ENCODE data around the gene CEP78. TPM values are rescaled to one million over a fixed set of nuclear protein-coding genes. Genes with fewer than 3 reads are reported as not detected.

The CEP78 gene
- total and polyA plus RNA-seq, 3 experiments from 2014 or later, result 29.4 to 44.1 (median 37.9) TPM

DNA sequence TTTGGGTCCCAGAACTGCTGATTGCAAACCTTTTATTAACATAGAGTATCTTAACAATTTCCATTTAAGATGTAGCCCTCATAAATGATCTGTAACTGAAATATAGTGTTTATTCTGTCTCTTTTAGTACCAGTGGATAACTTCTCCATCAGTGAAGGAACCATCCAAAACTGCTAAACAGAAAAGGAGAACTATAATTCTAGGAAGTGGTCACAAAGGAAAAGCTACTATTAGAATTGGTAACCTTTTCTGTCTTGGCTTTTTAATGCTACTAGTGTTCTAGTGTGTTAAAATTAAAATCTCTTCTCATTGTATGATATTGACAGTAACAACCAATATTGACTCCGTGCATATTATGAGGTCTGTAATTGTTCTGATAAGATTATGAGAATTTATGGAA, 12.8 kb downstream of the CEP78 start:
- H3K9me3 Mint-ChIP-seq, result no peaks in the 10 kb centered on the region
- H3K4me3 ChIP-seq (ENCODE audit: low read length), result no peak overlapping the region
- peaks cover 15 to 40% (median 21%) of the 10 kb centered on the region in 3 donors for H3K4me1 Mint-ChIP-seq
- ChIA-PET CTCF (no interaction called here), POLR2A (no interaction called here)
- H3K9me3 ChIP-seq (ENCODE audit: low read length), result no peaks in the 10 kb centered on the region
- no peaks in the 10 kb centered on the region for H3K27me3 ChIP-seq (ENCODE audit: insufficient read depth, low read length, poor library complexity, severe bottlenecking)
- H3K4me1 ChIP-seq (ENCODE audit: insufficient read depth, low read length), result no peaks in the 10 kb centered on the region
- no peak for DNase-seq
- peaks cover 10 to 74% (median 27%) of the 10 kb centered on the region in 3 donors for H3K36me3 Mint-ChIP-seq
- no peak overlapping the region for H3K4me3 Mint-ChIP-seq
- peak overlapping the region in 1 of 8 donors; percentile 15 for H3K27ac Mint-ChIP-seq
- H3K27ac ChIP-seq (ENCODE audit: low read depth, low read length), result no peak overlapping the region
- peaks cover 11% of the 10 kb centered on the region for H3K36me3 ChIP-seq (ENCODE audit: insufficient read depth, low read length)
- no peaks in the 10 kb centered on the region for H3K27me3 Mint-ChIP-seq

DNA sequence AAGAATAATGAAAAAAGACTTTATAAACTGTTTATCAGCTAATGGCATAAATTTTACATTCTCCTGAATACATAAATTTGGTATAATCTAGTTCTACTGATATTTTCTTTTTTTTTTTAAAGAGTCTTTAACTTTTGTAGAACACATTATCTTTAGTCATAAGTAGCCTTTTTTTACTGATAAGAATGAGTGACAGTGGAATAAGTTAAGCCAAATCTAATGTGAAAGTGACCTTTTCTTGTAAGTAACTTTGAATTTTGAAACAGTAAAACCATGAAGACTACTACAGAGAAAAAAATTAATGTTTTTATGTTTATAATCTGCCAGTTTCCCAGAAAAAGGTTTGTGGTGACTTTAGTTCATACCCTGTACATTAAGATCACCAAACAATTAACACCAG, 13.7 kb downstream of the CEP78 start:
- no peaks in the 10 kb centered on the region for H3K9me3 Mint-ChIP-seq
- H3K4me3 ChIP-seq (ENCODE audit: low read length), result no peak overlapping the region
- ChIA-PET POLR2A (no interaction called here), CTCF (interaction anchor here (2.1 kb wide), 1 partner anchor 10 kb away, joined by 5 read pairs; no protein-coding TSS in a partner anchor)
- no peak overlapping the region for H3K4me3 Mint-ChIP-seq
- H3K4me1 Mint-ChIP-seq, result peaks cover 15 to 40% (median 21%) of the 10 kb centered on the region in 3 donors
- peaks cover 11% of the 10 kb centered on the region for H3K36me3 ChIP-seq (ENCODE audit: insufficient read depth, low read length)
- no peaks in the 10 kb centered on the region for H3K27me3 Mint-ChIP-seq
- H3K9me3 ChIP-seq (ENCODE audit: low read length), result no peaks in the 10 kb centered on the region
- peaks cover 10 to 76% (median 30%) of the 10 kb centered on the region in 3 donors for H3K36me3 Mint-ChIP-seq
- H3K27ac ChIP-seq (ENCODE audit: low read depth, low read length), result no peak overlapping the region
- DNase-seq, result no peak
- H3K27me3 ChIP-seq (ENCODE audit: insufficient read depth, low read length, poor library complexity, severe bottlenecking), result no peaks in the 10 kb centered on the region
- H3K4me1 ChIP-seq (ENCODE audit: insufficient read depth, low read length), result no peaks in the 10 kb centered on the region
- no peak overlapping the region for H3K27ac Mint-ChIP-seq

DNA sequence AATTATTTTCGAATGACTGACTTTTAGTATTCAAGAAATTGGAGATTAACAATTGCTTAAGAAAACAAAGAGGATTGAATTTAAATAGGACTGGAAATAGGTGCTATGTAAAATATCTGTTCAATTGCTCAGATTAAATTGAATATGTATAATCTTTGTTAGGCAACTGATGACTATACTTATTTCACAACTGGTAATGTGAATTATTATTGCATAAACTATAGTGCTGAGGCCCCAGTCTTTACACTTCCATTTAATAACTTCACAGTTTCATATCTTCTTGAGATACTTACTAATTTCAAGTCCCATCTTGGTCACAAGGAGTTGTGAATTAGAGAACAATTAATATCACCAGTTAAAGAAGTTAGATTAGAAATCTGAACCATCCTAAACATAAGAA, 16.7 kb downstream of the CEP78 start:
- no peaks in the 10 kb centered on the region for H3K27me3 Mint-ChIP-seq
- Histone ChIP-seq H3K36me3 (ENCODE audit: insufficient read depth, low read length) (peaks cover 5% of the 10 kb centered on the region), H3K27ac (ENCODE audit: low read depth, low read length) (no peak overlapping the region), H3K4me3 (ENCODE audit: low read length) (no peak overlapping the region), H3K9me3 (ENCODE audit: low read length) (no peaks in the 10 kb centered on the region), H3K4me1 (ENCODE audit: insufficient read depth, low read length) (no peaks in the 10 kb centered on the region), H3K27me3 (ENCODE audit: insufficient read depth, low read length, poor library complexity, severe bottlenecking) (no peaks in the 10 kb centered on the region)
- no peak for DNase-seq
- no peak overlapping the region for H3K4me3 Mint-ChIP-seq
- no peaks in the 10 kb centered on the region for H3K9me3 Mint-ChIP-seq
- H3K27ac Mint-ChIP-seq, result peak overlapping the region in 1 of 8 donors; percentile 65
- CTCF ChIA-PET, result no interaction called here
- POLR2A ChIA-PET, result no interaction called here
- H3K4me1 Mint-ChIP-seq, result peaks cover 9 to 15% (median 9%) of the 10 kb centered on the region in 3 donors
- H3K36me3 Mint-ChIP-seq, result peaks cover 0 to 70% (median 29%) of the 10 kb centered on the region in 3 donors

DNA sequence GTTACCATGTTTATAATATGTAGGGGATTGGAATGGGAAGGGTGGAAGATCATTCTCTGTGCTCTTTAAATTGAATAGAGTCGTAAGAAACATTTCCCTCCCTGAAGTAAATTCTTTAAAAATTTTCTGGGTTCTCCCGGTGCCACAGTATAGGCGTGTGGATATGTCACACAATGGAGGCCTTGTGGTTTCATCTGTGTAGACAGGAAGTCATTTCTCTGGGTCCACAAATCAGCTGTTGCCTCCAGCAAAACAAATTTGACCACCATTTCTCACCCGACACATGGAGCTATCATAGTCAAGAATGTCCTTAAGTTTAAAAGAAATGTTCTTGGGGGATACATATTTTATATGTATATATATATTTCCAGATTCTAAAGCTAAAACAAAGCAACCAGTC, 17.4 kb downstream of the CEP78 start:
- CTCF ChIA-PET, result no interaction called here
- Histone ChIP-seq H3K27ac (ENCODE audit: low read depth, low read length) (no peak overlapping the region), H3K9me3 (ENCODE audit: low read length) (no peaks in the 10 kb centered on the region), H3K36me3 (ENCODE audit: insufficient read depth, low read length) (peaks cover 5% of the 10 kb centered on the region), H3K27me3 (ENCODE audit: insufficient read depth, low read length, poor library complexity, severe bottlenecking) (no peaks in the 10 kb centered on the region), H3K4me3 (ENCODE audit: low read length) (no peak overlapping the region), H3K4me1 (ENCODE audit: insufficient read depth, low read length) (no peaks in the 10 kb centered on the region)
- Mint-ChIP-seq H3K27ac (no peak overlapping the region), H3K36me3 (peaks cover 0 to 65% (median 25%) of the 10 kb centered on the region in 3 donors), H3K4me3 (no peak overlapping the region), H3K4me1 (peaks cover 6 to 11% (median 9%) of the 10 kb centered on the region in 3 donors), H3K27me3 (no peaks in the 10 kb centered on the region), H3K9me3 (no peaks in the 10 kb centered on the region)
- POLR2A ChIA-PET, result no interaction called here
- DNase-seq, result no peak

DNA sequence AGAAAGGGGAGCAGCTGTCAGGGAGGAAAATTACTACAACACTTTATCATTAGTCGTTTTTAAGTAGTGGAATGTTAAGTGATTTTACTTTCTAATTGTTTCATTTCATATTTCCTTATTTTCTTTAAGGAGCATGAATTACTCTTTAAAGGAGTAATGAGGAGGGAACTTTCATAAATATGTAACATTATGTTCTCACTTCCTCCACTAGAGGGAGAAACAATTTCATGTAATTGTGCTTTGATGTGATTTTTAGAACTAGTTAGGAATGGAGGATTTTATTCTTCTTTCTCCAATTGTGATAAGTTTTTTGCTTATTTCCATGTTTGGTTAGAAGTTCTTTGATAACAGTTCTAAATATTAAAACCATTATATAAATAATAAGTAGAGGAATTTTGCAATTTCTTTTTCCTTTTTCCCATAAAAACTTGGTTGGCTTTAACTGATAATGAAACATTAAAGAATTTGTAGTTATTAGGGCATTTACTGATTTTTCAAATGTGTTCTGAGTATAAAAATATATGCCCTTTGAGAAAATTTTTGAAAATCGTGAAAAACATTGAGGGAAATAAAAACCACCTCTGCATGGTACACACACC, 25.6 kb downstream of the CEP78 start:
- Mint-ChIP-seq H3K27me3 (no peaks in the 10 kb centered on the region), H3K27ac (no peak overlapping the region), H3K9me3 (no peaks in the 10 kb centered on the region), H3K4me3 (no peak overlapping the region), H3K36me3 (peaks cover 0 to 48% (median 23%) of the 10 kb centered on the region in 3 donors), H3K4me1 (no peaks in the 10 kb centered on the region)
- POLR2A ChIA-PET, result no interaction called here
- peak in 2 of 5 donors; percentile 4 to 17 for DNase-seq
- H3K4me1 ChIP-seq (ENCODE audit: insufficient read depth, low read length), result no peaks in the 10 kb centered on the region
- no peaks in the 10 kb centered on the region for H3K9me3 ChIP-seq (ENCODE audit: low read length)
- no peak overlapping the region for H3K27ac ChIP-seq (ENCODE audit: low read depth, low read length)
- no peaks in the 10 kb centered on the region for H3K27me3 ChIP-seq (ENCODE audit: insufficient read depth, low read length, poor library complexity, severe bottlenecking)
- CTCF ChIA-PET, result interaction anchor here (1.5 to 3.1 kb wide), 3 partner anchors 29 to 108 kb away, joined by 3 to 14 read pairs (median 4); no protein-coding TSS in a partner anchor
- H3K36me3 ChIP-seq (ENCODE audit: insufficient read depth, low read length), result peaks cover 8% of the 10 kb centered on the region
- H3K4me3 ChIP-seq (ENCODE audit: low read length), result no peak overlapping the region

DNA sequence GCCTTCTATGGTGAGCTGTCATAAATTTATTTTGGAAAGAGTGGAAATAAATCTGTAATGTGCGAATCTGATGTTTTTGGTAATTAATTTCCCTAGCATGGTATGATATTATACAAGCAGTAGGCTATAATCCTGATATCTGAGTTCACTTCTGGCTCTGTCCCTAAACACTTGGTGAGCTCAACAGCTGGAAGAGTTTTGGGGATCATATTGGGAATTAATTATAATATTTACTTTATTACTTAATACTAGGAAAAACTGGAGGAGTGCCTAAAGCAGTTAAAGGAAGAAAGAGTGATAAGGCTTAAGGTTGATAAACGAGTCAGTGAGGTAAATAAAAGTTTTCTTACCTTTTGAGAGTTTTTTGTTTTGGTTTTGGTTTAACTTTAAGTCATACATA, 26.8 kb downstream of the CEP78 start:
- no peaks in the 10 kb centered on the region for H3K4me1 Mint-ChIP-seq
- H3K27ac Mint-ChIP-seq, result no peak overlapping the region
- H3K9me3 ChIP-seq (ENCODE audit: low read length), result no peaks in the 10 kb centered on the region
- no peaks in the 10 kb centered on the region for H3K9me3 Mint-ChIP-seq
- H3K36me3 ChIP-seq (ENCODE audit: insufficient read depth, low read length), result peaks cover 14% of the 10 kb centered on the region
- no peaks in the 10 kb centered on the region for H3K27me3 Mint-ChIP-seq
- H3K27me3 ChIP-seq (ENCODE audit: insufficient read depth, low read length, poor library complexity, severe bottlenecking), result no peaks in the 10 kb centered on the region
- H3K4me3 Mint-ChIP-seq, result no peak overlapping the region
- no peak overlapping the region for H3K4me3 ChIP-seq (ENCODE audit: low read length)
- ChIA-PET CTCF (interaction anchor here (3.1 kb wide), 1 partner anchor 107 kb away, joined by 14 read pairs; no protein-coding TSS in a partner anchor), POLR2A (no interaction called here)
- DNase-seq, result no peak
- H3K4me1 ChIP-seq (ENCODE audit: insufficient read depth, low read length), result no peaks in the 10 kb centered on the region
- peaks cover under 1 to 48% (median 28%) of the 10 kb centered on the region in 3 donors for H3K36me3 Mint-ChIP-seq
- no peak overlapping the region for H3K27ac ChIP-seq (ENCODE audit: low read depth, low read length)

DNA sequence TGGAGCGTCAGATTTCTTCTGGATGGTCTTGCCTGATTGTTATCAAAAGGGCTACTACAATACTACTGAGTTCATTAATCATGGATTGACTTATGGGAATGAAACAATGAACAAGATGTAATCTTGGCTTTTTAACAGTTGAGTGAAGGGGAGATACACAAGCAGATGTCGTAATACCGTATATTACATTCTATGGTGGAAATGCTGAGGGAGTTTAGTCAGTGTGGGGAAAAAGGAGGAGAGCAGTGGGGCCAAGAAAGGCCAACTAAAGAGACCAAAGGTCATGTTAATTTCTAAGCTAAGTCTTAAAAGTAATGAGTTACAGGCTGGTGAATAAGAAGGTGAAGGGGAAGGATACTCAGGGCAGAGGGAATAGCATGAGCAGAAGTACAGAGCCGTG, 32.0 kb downstream of the CEP78 start:
- no peak for DNase-seq
- ChIA-PET CTCF (no interaction called here), POLR2A (no interaction called here)
- H3K36me3 Mint-ChIP-seq, result peaks cover 28 to 69% (median 44%) of the 10 kb centered on the region in 3 donors
- no peaks in the 10 kb centered on the region for H3K4me1 ChIP-seq (ENCODE audit: insufficient read depth, low read length)
- H3K4me3 Mint-ChIP-seq, result no peak overlapping the region
- H3K27me3 Mint-ChIP-seq, result no peaks in the 10 kb centered on the region
- H3K4me3 ChIP-seq (ENCODE audit: low read length), result no peak overlapping the region
- H3K27ac Mint-ChIP-seq, result peak overlapping the region in 2 of 8 donors; percentile 21 to 39
- peaks cover 18% of the 10 kb centered on the region for H3K36me3 ChIP-seq (ENCODE audit: insufficient read depth, low read length)
- H3K9me3 Mint-ChIP-seq, result no peaks in the 10 kb centered on the region
- no peaks in the 10 kb centered on the region for H3K27me3 ChIP-seq (ENCODE audit: insufficient read depth, low read length, poor library complexity, severe bottlenecking)
- no peak overlapping the region for H3K27ac ChIP-seq (ENCODE audit: low read depth, low read length)
- H3K4me1 Mint-ChIP-seq, result no peaks in the 10 kb centered on the region
- H3K9me3 ChIP-seq (ENCODE audit: low read length), result no peaks in the 10 kb centered on the region

DNA sequence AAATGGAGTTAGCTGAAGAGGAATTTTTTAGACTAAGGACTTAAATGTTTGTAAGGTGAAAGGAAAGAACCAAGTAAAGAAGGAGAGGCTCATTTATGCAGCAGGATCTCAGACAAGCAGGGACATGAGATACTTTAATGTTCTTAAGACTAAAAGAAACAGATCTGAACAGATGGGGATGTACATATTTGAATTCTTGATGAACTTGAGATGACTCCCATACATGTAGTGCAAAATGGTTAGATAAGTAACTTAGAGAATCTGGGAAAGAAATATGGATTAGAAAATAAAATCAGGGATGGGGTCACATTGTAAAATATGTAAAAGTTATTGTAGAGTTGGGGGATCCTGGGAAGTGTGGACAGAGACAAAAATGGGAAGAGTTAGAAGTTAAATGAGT, 33.9 kb downstream of the CEP78 start:
- no peaks in the 10 kb centered on the region for H3K9me3 ChIP-seq (ENCODE audit: low read length)
- ChIA-PET POLR2A (no interaction called here), CTCF (no interaction called here)
- Mint-ChIP-seq H3K27me3 (no peaks in the 10 kb centered on the region), H3K9me3 (no peaks in the 10 kb centered on the region), H3K36me3 (peaks cover 32 to 64% (median 50%) of the 10 kb centered on the region in 3 donors), H3K4me3 (no peak overlapping the region), H3K4me1 (no peaks in the 10 kb centered on the region), H3K27ac (peak overlapping the region in 2 of 8 donors; percentile 25 to 47)
- H3K27ac ChIP-seq (ENCODE audit: low read depth, low read length), result no peak overlapping the region
- no peak overlapping the region for H3K4me3 ChIP-seq (ENCODE audit: low read length)
- DNase-seq, result no peak
- H3K36me3 ChIP-seq (ENCODE audit: insufficient read depth, low read length), result peaks cover 17% of the 10 kb centered on the region
- H3K27me3 ChIP-seq (ENCODE audit: insufficient read depth, low read length, poor library complexity, severe bottlenecking), result no peaks in the 10 kb centered on the region
- H3K4me1 ChIP-seq (ENCODE audit: insufficient read depth, low read length), result no peaks in the 10 kb centered on the region
